H1 (cell line): ENCODE measurements around the gene ARHGAP24. TPM values are rescaled to one million over a fixed set of nuclear protein-coding genes. Genes with fewer than 3 reads are reported as not detected.
A peak's percentile ranks its signal among the peaks of the same experiment; 100 is the strongest.

ENCODE experiments used
- CTCF ChIA-PET: fragments of 300-600 bp; sonication (Branson Sonifier 250); formaldehyde crosslinking; loops from one replicate; lab custom pipeline; 2021; ENCODE audit not compliant: partially characterized antibody; lab: Charles Lee
- POLR2A ChIA-PET: fragments of 300-600 bp; sonication (Branson Sonifier 250); formaldehyde crosslinking; loops from one replicate; lab custom pipeline; 2021; ENCODE audit warnings: inconsistent platforms; ENCODE audit not compliant: partially characterized antibody; lab: Charles Lee
- DNase-seq, 2 experiments: peaks; one replicate each; pipeline versions ENCODE4 v3.0.0 to v3.0.0-alpha.2; 2010 to 2022; ENCODE audit warnings: low spot score in 2 of 2, low read depth in 1 of 2, mixed read lengths in 1 of 2
- FAIRE-seq: peaks from 2 replicates; lab custom pipeline; 2011; peaks lifted over from hg19 to GRCh38; lab: Jason Lieb, UNC
- H2AFZ ChIP-seq: 2 replicates; pipeline ENCODE4 v1.8.1; 2012; ENCODE audit warnings: low read length, inconsistent platforms
- H2AK5ac ChIP-seq: 2 replicates; pipeline ENCODE4 v1.6.1; 2013; ENCODE audit warnings: low read depth, low read length
- H2BK120ac ChIP-seq: replicated peaks from 2 replicates; pipeline ENCODE3; 2013; ENCODE audit warnings: low read depth, low read length, inconsistent platforms
- H2BK12ac ChIP-seq: 2 replicates; pipeline ENCODE4 v1.6.1; 2013; ENCODE audit warnings: low read depth, low read length
- H2BK15ac ChIP-seq: 2 replicates; pipeline ENCODE4 v1.6.1; 2013; ENCODE audit warnings: low read length
- H2BK20ac ChIP-seq: 2 replicates; pipeline ENCODE4 v1.6.1; 2013; ENCODE audit warnings: low read length
- H2BK5ac ChIP-seq: 2 replicates; pipeline ENCODE4 v1.6.1; 2013; ENCODE audit warnings: low read depth, low read length
- H3K14ac ChIP-seq: 2 replicates; pipeline ENCODE4 v1.6.1; 2013; ENCODE audit warnings: inconsistent platforms; ENCODE audit not compliant: insufficient read length
- H3K18ac ChIP-seq: 2 replicates; pipeline ENCODE4 v1.6.1; 2013; ENCODE audit warnings: low read length; ENCODE audit errors: extremely low read depth
- H3K23ac ChIP-seq: 2 replicates; pipeline ENCODE4 v1.6.1; 2013; ENCODE audit warnings: inconsistent platforms; ENCODE audit not compliant: insufficient read length
- H3K23me2 ChIP-seq: 2 replicates; pipeline ENCODE4 v1.6.1; 2013; ENCODE audit warnings: low read depth, low read length
- H3K27ac ChIP-seq: 2 replicates; pipeline ENCODE4 v1.6.1; 2011; ENCODE audit warnings: low read depth, low read length, inconsistent platforms
- H3K27me3 ChIP-seq, 4 experiments: replicated peaks in 1 of 4; 1 replicate in 1 of 4; 2 replicates in 3 of 4; pipeline versions ENCODE4 v1.6.1 to v1.8.1; 2011 to 2013; ENCODE audit warnings: low read length in 3 of 4, mild to moderate bottlenecking in 3 of 4, inconsistent platforms in 2 of 4, mixed read lengths in 2 of 4, moderate library complexity in 1 of 4; ENCODE audit not compliant: control insufficient read depth in 3 of 4, insufficient read depth in 3 of 4; ENCODE audit errors: extremely low read depth in 1 of 4
- H3K36me3 ChIP-seq, 4 experiments: 2 replicates each; pipeline versions ENCODE4 v1.6.1 to v1.8.1; 2011 to 2013; ENCODE audit warnings: mild to moderate bottlenecking in 4 of 4, low read length in 3 of 4, moderate library complexity in 2 of 4, control low read depth in 1 of 4, inconsistent platforms in 1 of 4; ENCODE audit not compliant: insufficient read depth in 4 of 4, control insufficient read depth in 2 of 4
- H3K4ac ChIP-seq: replicated peaks from 2 replicates; pipeline ENCODE3; 2013; ENCODE audit warnings: low read length, low read depth, mixed read lengths, inconsistent platforms; ENCODE audit not compliant: insufficient read length
- H3K4me1 ChIP-seq, 4 experiments: replicated peaks in 1 of 4; 1 replicate in 1 of 4; 2 replicates in 3 of 4; pipeline versions ENCODE4 v1.6.1 to v1.8.1; 2011 to 2013; ENCODE audit warnings: low read length in 3 of 4, inconsistent platforms in 2 of 4, mixed read lengths in 1 of 4; ENCODE audit not compliant: insufficient read depth in 4 of 4, control insufficient read depth in 3 of 4
- H3K4me2 ChIP-seq, 2 experiments: 2 replicates each; pipeline versions ENCODE4 v1.6.1 to v1.8.1; 2011 to 2013; ENCODE audit warnings: low read depth in 2 of 2, low read length in 2 of 2, control low read depth in 1 of 2, inconsistent platforms in 1 of 2, mild to moderate bottlenecking in 1 of 2; ENCODE audit not compliant: insufficient read depth in 1 of 2
- H3K4me3 ChIP-seq, 4 experiments: fragments of 200-600, 300-600 bp in 1 of 4; sonication (generic), shearing (Covaris generic), sonication (Bioruptor Twin) in 1 of 4; 2 replicates each; pipeline versions ENCODE4 v1.5.1 to v1.8.1; 2011 to 2016; ENCODE audit warnings: low read length in 4 of 4, low read depth in 3 of 4, control low read depth in 2 of 4, inconsistent platforms in 2 of 4, mild to moderate bottlenecking in 2 of 4, mixed read lengths in 1 of 4, moderate library complexity in 1 of 4; ENCODE audit not compliant: insufficient read depth in 2 of 4; ENCODE audit errors: extremely low read depth in 1 of 4
- H3K56ac ChIP-seq: replicated peaks from 2 replicates; pipeline ENCODE3; 2013; ENCODE audit warnings: low read depth, mild to moderate bottlenecking, mixed read lengths, low read length, inconsistent platforms; ENCODE audit not compliant: insufficient read length
- H3K79me1 ChIP-seq: 2 replicates; pipeline ENCODE4 v1.6.1; 2013; ENCODE audit warnings: low read depth, low read length, control low read depth
- H3K79me2 ChIP-seq, 2 experiments: 2 replicates each; pipeline versions ENCODE4 v1.6.1 to v1.8.1; 2012 to 2013; ENCODE audit warnings: low read length in 2 of 2, mild to moderate bottlenecking in 2 of 2, inconsistent platforms in 1 of 2; ENCODE audit not compliant: insufficient read depth in 2 of 2, control insufficient read depth in 1 of 2
- H3K9ac ChIP-seq, 4 experiments: replicated peaks in 1 of 4; 1 replicate in 1 of 4; 2 replicates in 3 of 4; pipeline versions ENCODE4 v1.6.1 to v1.8.1; 2011 to 2013; ENCODE audit warnings: low read depth in 3 of 4, low read length in 3 of 4, control low read depth in 2 of 4, mild to moderate bottlenecking in 2 of 4, moderate library complexity in 2 of 4, inconsistent platforms in 1 of 4; ENCODE audit errors: extremely low read depth in 1 of 4
- H3K9me3 ChIP-seq, 2 experiments: 2 replicates each; pipeline versions ENCODE4 v1.6.1 to v1.8.1; 2012 to 2013; ENCODE audit warnings: mild to moderate bottlenecking in 2 of 2, moderate library complexity in 2 of 2, control low read depth in 1 of 2, inconsistent platforms in 1 of 2, low read depth in 1 of 2, low read length in 1 of 2, mixed read lengths in 1 of 2; ENCODE audit not compliant: insufficient read depth in 2 of 2
- H4K20me1 ChIP-seq, 2 experiments: replicated peaks in 1 of 2; 2 replicates each; pipeline versions ENCODE3 to v1.8.1; 2011 to 2013; ENCODE audit warnings: inconsistent platforms in 2 of 2, low read length in 2 of 2, mild to moderate bottlenecking in 1 of 2; ENCODE audit not compliant: insufficient read depth in 2 of 2, control insufficient read depth in 1 of 2
- H4K5ac ChIP-seq: 2 replicates; pipeline ENCODE4 v1.6.1; 2013; ENCODE audit warnings: low read length, low read depth, mixed read lengths, inconsistent platforms; ENCODE audit not compliant: insufficient read length
- H4K8ac ChIP-seq: 2 replicates; pipeline ENCODE4 v1.8.0; 2013; ENCODE audit warnings: mild to moderate bottlenecking, moderate library complexity, low read length, inconsistent platforms; ENCODE audit not compliant: insufficient read depth; ENCODE audit errors: extremely low read depth
- H4K91ac ChIP-seq: replicated peaks from 2 replicates; pipeline ENCODE3; 2013; ENCODE audit warnings: low read length, mixed read lengths, inconsistent platforms; ENCODE audit not compliant: insufficient read length
- BRCA1 ChIP-seq: IDR thresholded peaks from 2 replicates; pipeline ENCODE4 v1.6.1; 2012; ENCODE audit warnings: low read depth, low read length, improper control_type of control experiment
- CHD2 ChIP-seq: IDR thresholded peaks from 2 replicates; pipeline ENCODE4 v1.6.1; 2012; ENCODE audit warnings: low read length, improper control_type of control experiment
- CTBP2 ChIP-seq: IDR thresholded peaks from 2 replicates; pipeline ENCODE4 v1.7.0; 2011; ENCODE audit warnings: borderline replicate concordance, mild to moderate bottlenecking, moderate library complexity, mixed read lengths, low read length; ENCODE audit not compliant: insufficient read depth, insufficient read length
- CTCF ChIP-seq, 3 experiments: IDR thresholded peaks; 1 replicate in 2 of 3; 2 replicates in 1 of 3; pipeline versions ENCODE4 v1.5.1 to v1.6.1; 2011; ENCODE audit warnings: low read length in 3 of 3, mild to moderate bottlenecking in 3 of 3, inconsistent platforms in 2 of 3, low read depth in 1 of 3, moderate library complexity in 1 of 3; ENCODE audit not compliant: insufficient read depth in 1 of 3; ENCODE audit errors: control extremely low read depth in 1 of 3
- KDM5A ChIP-seq: fragments of 200-600 bp; IDR thresholded peaks from 2 replicates; pipeline ENCODE4 v1.7.1; 2012; ENCODE audit warnings: mild to moderate bottlenecking, low read length, inconsistent platforms, mixed read lengths
- NRF1 ChIP-seq: IDR thresholded peaks from 2 replicates; pipeline ENCODE4 v1.6.1; 2011; ENCODE audit warnings: mild to moderate bottlenecking, low read depth, low read length, improper control_type of control experiment
- POLR2AphosphoS5 ChIP-seq: IDR thresholded peaks from 2 replicates; pipeline ENCODE4 v1.6.1; 2011; ENCODE audit warnings: low read depth, low read length
- POU5F1 ChIP-seq: IDR thresholded peaks from 2 replicates; pipeline ENCODE4 v1.6.1; 2011; ENCODE audit warnings: low read depth, mild to moderate bottlenecking, low read length, moderate library complexity
- SUZ12 ChIP-seq: fragments of 200-600 bp; sonication (generic); IDR thresholded peaks from 2 replicates; pipeline ENCODE4 v1.6.1; 2012; ENCODE audit warnings: mild to moderate bottlenecking, inconsistent platforms, low read length, moderate library complexity, mixed read lengths
- TAF1 ChIP-seq: IDR thresholded peaks from 2 replicates; pipeline ENCODE4 v1.6.1; 2011; ENCODE audit warnings: mild to moderate bottlenecking, low read depth, low read length
- TAF7 ChIP-seq: optimal IDR thresholded peaks from 2 replicates; pipeline ENCODE3; 2011; ENCODE audit warnings: low read depth, mild to moderate bottlenecking, inconsistent platforms, low read length, moderate library complexity, borderline replicate concordance
- TEAD4 ChIP-seq: IDR thresholded peaks from 2 replicates; pipeline ENCODE4 v1.6.1; 2012; ENCODE audit warnings: low read depth, low read length, inconsistent platforms, mixed read lengths
- YY1 ChIP-seq: IDR thresholded peaks from 2 replicates; pipeline ENCODE4 v1.6.1; 2011; ENCODE audit warnings: low read depth, mild to moderate bottlenecking, low read length
- WGBS, 2 experiments: shearing (Covaris generic) in 1 of 2; methylation state at CpG; one replicate each; pipeline versions ENCODE4 v1.1.6 to v1.1.7; 2013 to 2015; ENCODE audit warnings: low lambda C conversion rate in 2 of 2, mixed read lengths in 2 of 2, inconsistent platforms in 1 of 2, low coverage in 1 of 2, missing lambda C conversion rate in 1 of 2; ENCODE audit not compliant: insufficient replicate concordance in 2 of 2, insufficient coverage in 1 of 2, insufficient read length in 1 of 2; ENCODE audit errors: extremely low coverage in 1 of 2, missing lambda C conversion rate in 1 of 2; 5-methylcytosine and 5-hydroxymethylcytosine counted together
- polyA plus RNA-seq, 7 experiments: library from polyadenylated mRNA; depleted of rRNA in 3 of 7; stranded (reverse) in 5 of 7; unstranded in 2 of 7; fragments of >200 nt in 5 of 7; fragments of 200-250 nt in 2 of 7; gene quantifications; 1 replicate in 5 of 7; 2 replicates in 1 of 7; 4 replicates in 1 of 7; pipeline versions ENCODE4 v1.2.1 to v1.2.3, GENCODE V29; 2011 to 2013; ENCODE audit warnings: missing spikeins in 2 of 7, mixed read lengths in 2 of 7
- total RNA-seq: library from RNA; stranded (reverse); fragmentation: NEBNext Ultra II Directional; extraction: Animal tissue kit (Norgen Biotek cat#: 25700); gene quantifications from 2 replicates; pipeline ENCODE4 v1.2.1, GENCODE V29; 2021

Gene ARHGAP24
- total and polyA plus RNA-seq, 2 of the 8 experiments (the other 6 are each of a cell fraction or from before 2014, with no cell fraction given), result 0.08 to 0.50 TPM

- no peak overlapping the region for H3K27ac ChIP-seq
- H3K56ac ChIP-seq, result no peak overlapping the region
- CTCF ChIA-PET, result interaction anchor here (0.7 to 1.0 kb wide), 2 partner anchors 29 to 196 kb away, joined by 3 read pairs; no protein-coding TSS in a partner anchor
- 0 out of 2 replicates have a peak overlapping the region, but pooled peaks have one; percentile 41 for H2AFZ ChIP-seq
- POLR2A ChIA-PET, result no interaction called here
- H4K20me1 ChIP-seq, result no peaks in the 10 kb centered on the region
- H2BK120ac ChIP-seq, result no peak overlapping the region
- H3K27me3 ChIP-seq, result no peaks in the 10 kb centered on the region
- no peak for DNase-seq
- no peak overlapping the region for H3K4ac ChIP-seq
- no peak overlapping the region for H2BK15ac ChIP-seq
- 0 out of 7 replicates have a peak, but pooled peaks cover 0 to 4% (median 0%) of the 10 kb centered on the region in 4 experiments for H3K4me1 ChIP-seq
- 95% methylated on average over 1 of the region's 1 CpG; no CpG with 5 or more reads in 1 of the 2 experiments for WGBS, 2 experiments
- TF ChIP-seq BRCA1, result no peak
- no peak for TF ChIP-seq YY1
- no peak for TF ChIP-seq SUZ12
- TF ChIP-seq CTBP2, result no peak
- TF ChIP-seq TAF1, result no peak
- no peak for TF ChIP-seq CHD2
- no peak for TF ChIP-seq POU5F1
- TF ChIP-seq KDM5A, result no peak
- no peak for TF ChIP-seq POLR2AphosphoS5
- TF ChIP-seq NRF1, result no peak
- TF ChIP-seq CTCF (IDR thresholded peaks at IDR 0.05; ENCODE audit: control extremely low read depth in 1 of 3, insufficient read depth in 1 of 3, low read depth in 1 of 3, low read length in 3 of 3), result no peak
- no peak for TF ChIP-seq TAF7
- no peak for TF ChIP-seq TEAD4
- H3K4me3 ChIP-seq, result no peak overlapping the region
- no peak overlapping the region for H3K9ac ChIP-seq
- H3K9me3 ChIP-seq, result no peaks in the 10 kb centered on the region
- H3K14ac ChIP-seq, result no peak overlapping the region
- H4K91ac ChIP-seq, result no peak overlapping the region
- H3K79me1 ChIP-seq, result no peaks in the 10 kb centered on the region
- no peak overlapping the region for H3K18ac ChIP-seq
- no peak overlapping the region for H2BK12ac ChIP-seq
- no peaks in the 10 kb centered on the region for H3K79me2 ChIP-seq
- H2AK5ac ChIP-seq, result no peak overlapping the region
- no peak overlapping the region for H4K8ac ChIP-seq
- FAIRE-seq, result no peak
- H3K23me2 ChIP-seq, result no peaks in the 10 kb centered on the region
- H2BK5ac ChIP-seq, result no peak overlapping the region
- H2BK20ac ChIP-seq, result no peak overlapping the region
- no peak overlapping the region for H4K5ac ChIP-seq
- H3K36me3 ChIP-seq, result no peaks in the 10 kb centered on the region
- no peak overlapping the region for H3K4me2 ChIP-seq
- no peak overlapping the region for H3K23ac ChIP-seq
These were observed 292.7 kb downstream of the ARHGAP24 start for GRCh38 chr4:85767649-85768048.
